Tibial artery (tissue), 4 donors: ENCODE measurements around the gene DDX60.

ENCODE experiments used
- DNase-seq, 2 donors: peaks; one replicate each; pipeline ENCODE4 v3.0.0-alpha.2; 2019
- H3K27ac ChIP-seq, 2 donors: fragments of 200-600 bp; sonication (generic) in 1 of 2; 1 replicate in 1 of 2; 2 replicates in 1 of 2; pipeline ENCODE4 v1.5.1; 2018 to 2019; ENCODE audit warnings: mild to moderate bottlenecking in 1 of 2
- H3K27me3 ChIP-seq, 2 donors: fragments of 200-600 bp; sonication (generic) in 1 of 2; one replicate each; pipeline versions ENCODE4 v1.5.1 to v1.6.0; 2016 to 2019
- H3K36me3 ChIP-seq, 3 donors: fragments of 200-600 bp; sonication (generic) in 2 of 3; one replicate each; pipeline ENCODE4 v1.5.1; 2016 to 2019; ENCODE audit warnings: mild to moderate bottlenecking in 2 of 3
- H3K4me1 ChIP-seq, 4 donors: fragments of 200-600 bp; sonication (generic) in 2 of 4; 1 replicate in 3 of 4; 2 replicates in 1 of 4; pipeline ENCODE4 v1.5.1; 2016 to 2019
- H3K4me3 ChIP-seq, 2 donors: fragments of 200-600 bp; sonication (generic) in 1 of 2; 1 replicate in 1 of 2; 2 replicates in 1 of 2; pipeline ENCODE4 v1.5.1; 2018 to 2019; ENCODE audit warnings: mild to moderate bottlenecking in 2 of 2
- H3K9me3 ChIP-seq, 3 donors: fragments of 200-600 bp; sonication (generic) in 1 of 3; one replicate each; pipeline ENCODE4 v1.5.1; 2016 to 2019
- CTCF ChIP-seq, 2 experiments: fragments of 200-600 bp in 1 of 2; fragments of 450-650 bp in 1 of 2; IDR thresholded peaks; one replicate each; pipeline ENCODE4 v1.5.1; 2017 to 2019; ENCODE audit warnings: antibody characterized with exemption in 2 of 2, mild to moderate bottlenecking in 1 of 2, moderate library complexity in 1 of 2
- intact Hi-C: fragments of 100-400 bp; cut with DNase I; formaldehyde crosslinking; loops from one replicate; pipeline ENCODE4 v1.15.0; 2023; ENCODE audit warnings: low total_unique reads

Gene DDX60

GRCh38 chr4:168167714-168168284 is 150.8 kb downstream of the DDX60 start:
- H3K4me1 ChIP-seq, result no peaks in the 10 kb centered on the region
- no peaks in the 10 kb centered on the region for H3K9me3 ChIP-seq
- no peaks in the 10 kb centered on the region for H3K27me3 ChIP-seq
- no peak overlapping the region for H3K27ac ChIP-seq
- no peaks in the 10 kb centered on the region for H3K36me3 ChIP-seq
- intact Hi-C loops, result no loop called here
- no peak overlapping the region for H3K4me3 ChIP-seq
- DNase-seq, result no peak
- TF ChIP-seq CTCF (IDR thresholded peaks at IDR 0.05), result no peak
